Prostate gland (tissue), 2 donors: ENCODE results near the gene LSG1. TPM values are rescaled to one million over a fixed set of nuclear protein-coding genes. Genes with fewer than 3 reads are reported as not detected.

Experiments used
- DNase-seq: peaks from one replicate; pipeline ENCODE4 v3.0.0-alpha.2; 2019; ENCODE audit warnings: low spot score
- H3K27ac ChIP-seq, 2 donors: fragments of 200-600 bp; sonication (generic); 2 replicates each; pipeline ENCODE4 v1.5.1; 2017 to 2019
- H3K27me3 ChIP-seq: fragments of 200-600 bp; sonication (generic); replicated peaks from 2 replicates; pipeline ENCODE4 v1.5.1; 2019; ENCODE audit not compliant: insufficient read depth
- H3K36me3 ChIP-seq, 2 donors: fragments of 200-600 bp; sonication (generic); 1 replicate in 1 of 2; 2 replicates in 1 of 2; pipeline versions ENCODE4 v1.5.1 to v1.8.1; 2017 to 2019
- H3K4me1 ChIP-seq: fragments of 200-600 bp; sonication (generic); replicated peaks from 2 replicates; pipeline ENCODE4 v1.5.1; 2019
- H3K4me3 ChIP-seq, 2 donors: fragments of 200-600 bp; sonication (generic); 2 replicates each; pipeline ENCODE4 v1.5.1; 2017 to 2019
- H3K9me3 ChIP-seq: fragments of 200-600 bp; sonication (generic); 2 replicates; pipeline ENCODE4 v1.5.1; 2017
- POLR2A ChIP-seq: fragments of 450-650 bp; IDR thresholded peaks from one replicate; pipeline ENCODE4 v1.6.1; 2016; ENCODE audit warnings: antibody characterized with exemption, mild to moderate bottlenecking
- POLR2AphosphoS5 ChIP-seq: sonication (generic); formaldehyde crosslinking; IDR thresholded peaks from one replicate; pipeline ENCODE4 v1.6.1; 2017; ENCODE audit warnings: antibody characterized with exemption
- WGBS: methylation state at CpG from one replicate; pipeline ENCODE4 v1.1.5; 2018; 5-methylcytosine and 5-hydroxymethylcytosine counted together
- intact Hi-C: fragments of 100-400 bp; cut with DNase I; formaldehyde crosslinking; loops from one replicate; pipeline ENCODE4 v1.14.2; 2022
- total RNA-seq, 2 donors: library from RNA; depleted of rRNA; stranded (reverse); fragments of >200 nt; gene quantifications; one replicate each; pipeline ENCODE4 v1.1.0, GENCODE V29; 2016
- TF ChIP-seq, protein P1 (sequence below), 4 experiments: fragments of 200-600 bp in 2 of 4; fragments of 450-650 bp in 2 of 4; sonication (generic) in 2 of 4; IDR thresholded peaks; 1 replicate in 3 of 4; 2 replicates in 1 of 4; pipeline ENCODE4 v1.5.1; 2016 to 2019; ENCODE audit warnings: antibody characterized with exemption in 4 of 4, mild to moderate bottlenecking in 2 of 4, moderate library complexity in 2 of 4

Gene LSG1
- total RNA-seq, 2 donors from 2014 or later = 25.9 to 49.6 TPM

DNA sequence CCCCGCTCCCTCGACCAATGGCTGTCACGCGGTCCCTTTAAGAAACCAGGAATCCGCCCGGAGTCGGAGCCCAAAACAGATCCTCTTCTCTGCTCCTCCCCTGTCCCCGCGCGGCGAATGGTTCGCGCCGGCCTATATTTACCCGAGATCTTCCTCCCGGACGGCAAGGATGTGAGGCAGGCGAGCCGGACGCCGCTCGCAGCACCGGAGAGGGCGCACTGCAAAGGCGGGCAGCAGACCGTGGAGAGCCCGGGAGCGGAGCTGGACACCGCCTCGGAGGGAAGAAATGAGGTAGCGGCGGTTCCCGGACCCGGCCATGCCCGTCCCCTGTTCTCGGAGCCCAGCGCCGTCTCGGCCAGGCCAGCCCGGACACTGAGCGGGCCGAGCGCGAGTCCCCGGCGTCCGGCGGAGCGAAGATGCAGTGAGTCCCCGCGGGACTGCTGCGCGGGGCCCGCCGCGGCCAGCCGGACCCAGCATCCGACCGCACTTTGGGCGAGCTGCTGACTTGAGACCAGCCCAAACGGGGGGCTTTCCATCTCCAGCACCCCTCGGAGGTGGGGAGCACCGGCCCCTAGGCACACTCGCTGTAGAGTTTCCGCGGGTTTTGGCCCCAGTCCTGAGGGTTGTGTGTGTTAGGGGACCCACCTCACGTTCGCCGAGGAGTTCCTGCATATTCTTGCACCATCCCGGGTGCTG, 13.9 kb upstream of the LSG1 start, which contains the start of gene FAM43A:
FAM43A (plus strand) TSS at position 166 of the 696 bp plus-strand sequence. CDS start 944 bp downstream, outside the sequence.
- peak; percentile 100 for TF ChIP-seq POLR2AphosphoS5
- TF ChIP-seq, protein P1, sequence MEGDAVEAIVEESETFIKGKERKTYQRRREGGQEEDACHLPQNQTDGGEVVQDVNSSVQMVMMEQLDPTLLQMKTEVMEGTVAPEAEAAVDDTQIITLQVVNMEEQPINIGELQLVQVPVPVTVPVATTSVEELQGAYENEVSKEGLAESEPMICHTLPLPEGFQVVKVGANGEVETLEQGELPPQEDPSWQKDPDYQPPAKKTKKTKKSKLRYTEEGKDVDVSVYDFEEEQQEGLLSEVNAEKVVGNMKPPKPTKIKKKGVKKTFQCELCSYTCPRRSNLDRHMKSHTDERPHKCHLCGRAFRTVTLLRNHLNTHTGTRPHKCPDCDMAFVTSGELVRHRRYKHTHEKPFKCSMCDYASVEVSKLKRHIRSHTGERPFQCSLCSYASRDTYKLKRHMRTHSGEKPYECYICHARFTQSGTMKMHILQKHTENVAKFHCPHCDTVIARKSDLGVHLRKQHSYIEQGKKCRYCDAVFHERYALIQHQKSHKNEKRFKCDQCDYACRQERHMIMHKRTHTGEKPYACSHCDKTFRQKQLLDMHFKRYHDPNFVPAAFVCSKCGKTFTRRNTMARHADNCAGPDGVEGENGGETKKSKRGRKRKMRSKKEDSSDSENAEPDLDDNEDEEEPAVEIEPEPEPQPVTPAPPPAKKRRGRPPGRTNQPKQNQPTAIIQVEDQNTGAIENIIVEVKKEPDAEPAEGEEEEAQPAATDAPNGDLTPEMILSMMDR (IDR thresholded peaks at IDR 0.05) = peak in 2 of 4 experiments; percentile 18 to 35
- TF ChIP-seq POLR2A = peak; percentile 97
- intact Hi-C loops = loop anchor here (5.0 to 10.0 kb wide), 4 partner anchors 86 to 841 kb away; partner anchors contain the start of gene ACAP2
- H3K4me1 ChIP-seq = peaks cover 3% of the 10 kb centered on the region
- under 1% methylated on average over 70 of the region's 70 CpGs for WGBS
- peak within 1 kb of the TSS; percentile 64 to 78 for H3K4me3 ChIP-seq
- no peaks in the 10 kb centered on the region for H3K36me3 ChIP-seq
- H3K27me3 ChIP-seq = no peaks in the 10 kb centered on the region
- peak within 1 kb of the TSS; percentile 66 to 70 for H3K27ac ChIP-seq
- no peaks in the 10 kb centered on the region for H3K9me3 ChIP-seq
- peak; percentile 95 for DNase-seq

DNA sequence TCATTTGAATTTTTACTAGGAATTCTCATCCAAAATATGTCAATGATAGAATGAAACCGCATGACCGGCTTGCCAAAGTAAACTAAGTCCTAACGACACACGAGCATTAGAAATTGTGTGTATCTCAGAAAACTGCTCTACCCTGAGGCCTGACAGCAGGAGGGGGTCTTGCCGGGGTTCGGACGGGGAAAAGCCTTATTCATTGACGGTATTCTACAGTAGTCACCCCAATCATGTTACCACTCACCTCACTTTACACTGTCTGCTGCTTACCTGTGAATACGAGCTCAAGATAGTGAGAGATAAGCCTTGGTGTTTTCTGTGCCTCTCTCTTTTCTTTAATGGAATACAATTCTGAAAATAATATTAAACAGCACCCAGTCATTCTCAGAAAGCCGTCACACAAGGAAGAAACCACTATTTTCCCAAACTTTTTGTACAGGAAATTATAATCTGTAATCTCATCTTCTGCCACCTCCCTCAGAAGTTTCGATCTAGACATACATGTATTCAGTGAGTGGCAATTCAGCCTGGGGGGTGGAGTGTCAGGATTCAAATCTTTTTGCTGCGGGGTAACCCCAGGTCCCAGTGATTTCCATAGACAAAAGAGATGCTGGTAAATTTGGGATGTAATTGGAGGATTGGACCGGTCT, 13.2 kb upstream of the LSG1 start:
- no peaks in the 10 kb centered on the region for H3K27me3 ChIP-seq
- TF ChIP-seq, protein P1 (IDR thresholded peaks at IDR 0.05) = no peak
- TF ChIP-seq POLR2A (no peak), POLR2AphosphoS5 (no peak)
- H3K36me3 ChIP-seq = no peaks in the 10 kb centered on the region
- DNase-seq = no peak
- H3K4me1 ChIP-seq = peaks cover 3% of the 10 kb centered on the region
- WGBS = 50% methylated on average over 13 of the region's 13 CpGs
- peak overlapping the region; percentile 66 to 70 for H3K27ac ChIP-seq
- peak overlapping the region; percentile 64 to 78 for H3K4me3 ChIP-seq
- intact Hi-C loops = loop anchor here (5.0 to 10.0 kb wide), 4 partner anchors 87 to 842 kb away; partner anchors contain the start of gene ACAP2
- no peaks in the 10 kb centered on the region for H3K9me3 ChIP-seq

- intact Hi-C loops = loop anchor here (2.0 to 10.0 kb wide), 3 partner anchors 424 to 761 kb away; partner anchors contain the start of gene ACAP2
- 91% methylated on average over 2 of the region's 2 CpGs for WGBS
- TF ChIP-seq, protein P1 (IDR thresholded peaks at IDR 0.05) = no peak
- Histone ChIP-seq H3K27ac (peak overlapping the region in 1 of 2 donors; percentile 52), H3K4me1 (peaks cover 3% of the 10 kb centered on the region), H3K4me3 (no peak overlapping the region), H3K27me3 (no peaks in the 10 kb centered on the region), H3K36me3 (no peaks in the 10 kb centered on the region), H3K9me3 (no peaks in the 10 kb centered on the region)
- no peak for DNase-seq
Measured at GRCh38 chr3:194683380-194683779, 11.4 kb upstream of the LSG1 start.

- H3K9me3 ChIP-seq = no peaks in the 10 kb centered on the region
- H3K36me3 ChIP-seq = no peaks in the 10 kb centered on the region
- no peaks in the 10 kb centered on the region for H3K27me3 ChIP-seq
- peak overlapping the region; percentile 52 to 56 for H3K27ac ChIP-seq
- TF ChIP-seq POLR2AphosphoS5 = peak; percentile 93
- TF ChIP-seq POLR2A = no peak
- TF ChIP-seq, protein P1 (IDR thresholded peaks at IDR 0.05) = peak; percentile 78 to 99 (median 91)
- DNase-seq = peak; percentile 88
- no peak overlapping the region for H3K4me3 ChIP-seq
- intact Hi-C loops = loop anchor here (2.0 to 10.0 kb wide), 3 partner anchors 424 to 762 kb away; partner anchors contain the start of gene ACAP2
- WGBS = 40% methylated on average over 13 of the region's 14 CpGs
- peaks cover 3% of the 10 kb centered on the region for H3K4me1 ChIP-seq
Measured at GRCh38 chr3:194682694-194683310, 10.8 kb upstream of the LSG1 start.
